Upper lobe of left lung (tissue), 6 donors: Measurements from ENCODE around the gene STK26. TPM values are rescaled to one million over a fixed set of nuclear protein-coding genes. Genes with fewer than 3 reads are reported as not detected.

Experiments used
- ATAC-seq, 2 donors: fragments of 200-7000 bp; cut with Tn5 transposase; one replicate each; pipeline ENCODE4 v1.9.1; 2022; ENCODE audit warnings: mild to moderate bottlenecking in 2 of 2, moderate library complexity in 2 of 2; ENCODE audit not compliant: low FRiP score in 2 of 2
- DNase-seq, 2 donors: peaks; one replicate each; pipeline ENCODE4 v3.0.0-alpha.2; 2019 to 2020
- H3K27ac ChIP-seq, 4 donors: fragments of 200-600 bp; sonication (generic); one replicate each; pipeline ENCODE4 v1.5.1; 2016 to 2019
- H3K27me3 ChIP-seq, 4 donors: fragments of 200-600 bp; sonication (generic); one replicate each; pipeline ENCODE4 v1.5.1; 2017 to 2019
- H3K36me3 ChIP-seq, 4 donors: fragments of 200-600 bp; sonication (generic); one replicate each; pipeline ENCODE4 v1.5.1; 2016 to 2019
- H3K4me1 ChIP-seq, 4 donors: fragments of 200-600 bp; sonication (generic); one replicate each; pipeline ENCODE4 v1.5.1; 2018 to 2019
- H3K4me3 ChIP-seq, 4 donors: fragments of 200-600 bp; sonication (generic); one replicate each; pipeline ENCODE4 v1.5.1; 2017 to 2019; ENCODE audit warnings: mild to moderate bottlenecking in 2 of 4, moderate library complexity in 1 of 4
- H3K9me3 ChIP-seq, 4 donors: fragments of 200-600 bp; sonication (generic); one replicate each; pipeline ENCODE4 v1.5.1; 2018 to 2019
- CTCF ChIP-seq, 6 experiments: fragments of 450-650 bp in 4 of 6; fragments of 200-600 bp in 2 of 6; sonication (generic) in 2 of 6; IDR thresholded peaks; one replicate each; pipeline ENCODE4 v1.5.1; 2016 to 2019; ENCODE audit warnings: antibody characterized with exemption in 6 of 6
- EP300 ChIP-seq, 4 donors: sonication (generic); formaldehyde crosslinking; IDR thresholded peaks; one replicate each; pipeline ENCODE4 v1.5.1; 2017; ENCODE audit warnings: antibody characterized with exemption in 4 of 4, control low read depth in 2 of 4
- POLR2A ChIP-seq, 4 donors: fragments of 450-650 bp; IDR thresholded peaks; one replicate each; pipeline ENCODE4 v1.5.1; 2016 to 2017; ENCODE audit warnings: antibody characterized with exemption in 4 of 4, mild to moderate bottlenecking in 2 of 4
- POLR2AphosphoS5 ChIP-seq, 2 donors: sonication (generic); formaldehyde crosslinking; IDR thresholded peaks; one replicate each; pipeline ENCODE4 v1.5.1; 2017; ENCODE audit warnings: antibody characterized with exemption in 2 of 2
- WGBS, 2 donors: methylation state at CpG; one replicate each; pipeline ENCODE4 v1.1.5; 2017 to 2018; 5-methylcytosine and 5-hydroxymethylcytosine counted together
- total RNA-seq, 6 donors: library from RNA; depleted of rRNA in 4 of 6; stranded (reverse); fragments of >200 nt in 4 of 6; gene quantifications; one replicate each; pipeline versions ENCODE4 v1.1.0 to v1.2.1, GENCODE V29; 2016 to 2021
- donor health status: DM: no; HTN: no; CAD: no; lungs with moderate emphysema.
- donor health status: DM: no; HTN: yes; CAD: no; lungs with severe emphysema.

The STK26 gene
- total RNA-seq, 6 donors from 2014 or later, result 2.9 to 14.0 (median 11.1) TPM

GRCh38 chrX:132114607-132115006 is 91.5 kb downstream of the STK26 start:
- no peak overlapping the region for H3K4me3 ChIP-seq
- DNase-seq (no peak), ATAC-seq (no peak)
- no peaks in the 10 kb centered on the region for H3K9me3 ChIP-seq
- no peaks in the 10 kb centered on the region for H3K4me1 ChIP-seq
- no peaks in the 10 kb centered on the region for H3K27me3 ChIP-seq
- TF ChIP-seq POLR2A (IDR thresholded peaks at IDR 0.05) (no peak), POLR2AphosphoS5 (IDR thresholded peaks at IDR 0.05) (no peak), EP300 (IDR thresholded peaks at IDR 0.05) (no peak), CTCF (IDR thresholded peaks at IDR 0.05) (no peak)
- no peaks in the 10 kb centered on the region for H3K36me3 ChIP-seq
- H3K27ac ChIP-seq, result no peak overlapping the region

- Histone ChIP-seq H3K27me3 (no peaks in the 10 kb centered on the region), H3K4me1 (no peaks in the 10 kb centered on the region), H3K4me3 (no peak overlapping the region), H3K36me3 (no peaks in the 10 kb centered on the region), H3K9me3 (no peaks in the 10 kb centered on the region), H3K27ac (no peak overlapping the region)
- TF ChIP-seq POLR2AphosphoS5 (IDR thresholded peaks at IDR 0.05) (no peak), EP300 (IDR thresholded peaks at IDR 0.05) (no peak), POLR2A (IDR thresholded peaks at IDR 0.05) (no peak), CTCF (IDR thresholded peaks at IDR 0.05) (no peak)
- DNase-seq (no peak), ATAC-seq (no peak)
- WGBS, 2 donors, result 63 to 66% methylated on average over 5 of the region's 5 CpGs
Observed at GRCh38 chrX:132115792-132116191, 92.7 kb downstream of the STK26 start.

GRCh38 chrX:132118358-132118757 is 95.3 kb downstream of the STK26 start:
- Histone ChIP-seq H3K9me3 (no peaks in the 10 kb centered on the region), H3K4me1 (no peaks in the 10 kb centered on the region), H3K36me3 (no peaks in the 10 kb centered on the region), H3K27me3 (no peaks in the 10 kb centered on the region), H3K4me3 (no peak overlapping the region), H3K27ac (no peak overlapping the region)
- TF ChIP-seq CTCF (IDR thresholded peaks at IDR 0.05) (no peak), EP300 (IDR thresholded peaks at IDR 0.05) (no peak), POLR2AphosphoS5 (IDR thresholded peaks at IDR 0.05) (no peak), POLR2A (IDR thresholded peaks at IDR 0.05) (no peak)
- 89 to 93% methylated on average over 4 of the region's 4 CpGs for WGBS, 2 donors
- DNase-seq (no peak), ATAC-seq (no peak)

GRCh38 chrX:132119283-132119682 is 96.2 kb downstream of the STK26 start:
- Histone ChIP-seq H3K4me3 (no peak overlapping the region), H3K27ac (no peak overlapping the region), H3K9me3 (no peaks in the 10 kb centered on the region), H3K36me3 (no peaks in the 10 kb centered on the region), H3K4me1 (no peaks in the 10 kb centered on the region), H3K27me3 (no peaks in the 10 kb centered on the region)
- TF ChIP-seq CTCF (IDR thresholded peaks at IDR 0.05) (no peak), POLR2AphosphoS5 (IDR thresholded peaks at IDR 0.05) (no peak), EP300 (IDR thresholded peaks at IDR 0.05) (no peak), POLR2A (IDR thresholded peaks at IDR 0.05) (no peak)
- 56 to 91% methylated on average over 3 of the region's 3 CpGs for WGBS, 2 donors
- DNase-seq, result no peak
- ATAC-seq, result no peak

GRCh38 chrX:132119821-132120515 is 96.9 kb downstream of the STK26 start:
- ATAC-seq (no peak), DNase-seq (no peak)
- H3K36me3 ChIP-seq, result no peaks in the 10 kb centered on the region
- no peak for TF ChIP-seq EP300 (IDR thresholded peaks at IDR 0.05)
- no peak for TF ChIP-seq POLR2AphosphoS5 (IDR thresholded peaks at IDR 0.05)
- TF ChIP-seq CTCF (IDR thresholded peaks at IDR 0.05), result no peak
- TF ChIP-seq POLR2A (IDR thresholded peaks at IDR 0.05), result no peak
- H3K27ac ChIP-seq, result no peak overlapping the region
- no peaks in the 10 kb centered on the region for H3K4me1 ChIP-seq
- no peaks in the 10 kb centered on the region for H3K9me3 ChIP-seq
- 72 to 86% methylated on average over 4 to 12 of the region's 12 CpGs for WGBS, 2 donors
- H3K27me3 ChIP-seq, result no peaks in the 10 kb centered on the region
- H3K4me3 ChIP-seq, result no peak overlapping the region
